Umbilical cord (tissue), 2 donors: ENCODE data around the gene HOXA6. TPM values are rescaled to one million over a fixed set of nuclear protein-coding genes. Genes with fewer than 3 reads are reported as not detected.

ENCODE experiments used
- DNase-seq: peaks from one replicate; pipeline ENCODE4 v3.0.0-alpha.2; 2015; ENCODE audit warnings: low spot score
- total RNA-seq: library from RNA; depleted of rRNA; stranded (reverse); fragments of >200 nt; gene quantifications from one replicate; pipeline ENCODE4 v1.2.3, GENCODE V29; 2014; ENCODE audit warnings: low replicate concordance; ENCODE audit not compliant: insufficient read depth

Gene HOXA6
- total RNA-seq, 1 donor from 2014 or later = not detected

DNA sequence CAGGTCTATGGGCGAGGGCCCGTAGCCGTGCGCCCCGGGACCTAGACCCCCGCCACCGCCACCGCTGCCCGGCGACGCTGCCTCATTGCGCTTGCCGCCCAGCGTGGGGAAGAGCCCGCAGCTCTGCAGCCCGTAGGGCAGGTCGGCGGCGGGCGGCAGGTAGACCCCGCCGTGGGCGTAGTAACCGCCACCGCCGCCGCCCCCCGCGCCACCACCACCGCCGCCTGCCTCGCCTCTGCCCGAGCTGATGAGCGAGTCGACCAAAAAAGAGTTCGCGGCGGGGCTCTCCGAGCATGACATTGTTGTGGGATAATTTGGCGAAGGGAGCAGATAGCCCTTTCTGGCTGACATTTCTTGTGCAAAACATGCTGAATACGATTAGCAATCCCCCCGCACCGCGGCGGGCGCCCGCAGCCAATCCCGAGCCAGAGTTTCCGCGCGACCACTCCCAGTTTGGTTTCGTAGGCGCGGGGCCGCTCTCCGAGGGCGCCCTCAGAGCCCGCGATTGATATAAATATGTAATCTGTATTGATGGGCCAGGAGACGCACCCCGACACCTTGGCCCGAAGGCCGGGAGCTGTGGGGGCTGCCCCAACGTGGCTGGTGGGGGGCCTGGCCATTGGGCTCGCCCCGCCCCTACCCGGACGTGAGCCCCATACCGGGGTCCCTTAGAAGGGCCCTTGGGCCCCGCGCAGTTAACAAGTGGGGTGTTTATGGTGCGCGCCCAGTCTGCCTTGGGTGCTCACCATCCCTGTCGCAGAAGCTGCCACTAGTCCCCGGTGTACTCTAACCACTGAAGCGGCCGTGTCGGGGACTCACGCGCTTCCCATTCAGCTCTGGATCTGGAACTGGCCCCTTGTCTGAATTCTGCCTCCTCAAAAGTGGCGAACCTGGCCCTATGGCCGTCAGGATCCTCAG is 26.6 kb upstream of the HOXA6 start, which contains the start of gene HOXA10:
Gene HOXA10, minus strand, starts transcription at position 365 of the 918 bp plus-strand sequence. Its CDS starts 14 bp downstream, at position 351.
- no peak for DNase-seq

DNA sequence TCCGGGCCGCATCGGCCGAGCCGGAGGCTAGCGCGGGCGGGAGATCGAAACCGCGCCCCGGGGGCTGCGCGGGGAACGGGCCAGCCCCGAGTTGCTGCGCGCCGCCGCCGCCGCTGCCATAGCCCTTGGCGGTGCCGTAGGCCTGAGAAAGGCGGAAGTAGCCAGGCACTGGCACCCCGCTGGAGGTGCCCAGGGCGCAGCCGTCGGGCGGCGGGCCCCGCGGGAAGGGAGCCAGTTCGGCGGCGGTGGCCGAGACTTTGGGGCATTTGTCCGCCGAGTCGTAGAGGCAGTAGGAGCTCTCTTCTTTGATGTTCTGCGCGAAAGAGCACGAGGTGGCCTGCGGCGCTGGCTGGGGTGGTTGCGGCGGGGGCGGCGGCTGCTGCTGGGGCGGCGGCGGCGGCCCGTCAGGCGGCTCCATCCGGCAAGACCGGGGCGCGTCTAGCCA is 26.0 kb upstream of the HOXA6 start:
- no peak for DNase-seq

- DNase-seq = peak; percentile 83
Measured at GRCh38 chr7:27172823-27173510, 25.4 kb upstream of the HOXA6 start.

- DNase-seq = no peak
Measured at GRCh38 chr7:27172315-27172774, 24.8 kb upstream of the HOXA6 start.

DNA sequence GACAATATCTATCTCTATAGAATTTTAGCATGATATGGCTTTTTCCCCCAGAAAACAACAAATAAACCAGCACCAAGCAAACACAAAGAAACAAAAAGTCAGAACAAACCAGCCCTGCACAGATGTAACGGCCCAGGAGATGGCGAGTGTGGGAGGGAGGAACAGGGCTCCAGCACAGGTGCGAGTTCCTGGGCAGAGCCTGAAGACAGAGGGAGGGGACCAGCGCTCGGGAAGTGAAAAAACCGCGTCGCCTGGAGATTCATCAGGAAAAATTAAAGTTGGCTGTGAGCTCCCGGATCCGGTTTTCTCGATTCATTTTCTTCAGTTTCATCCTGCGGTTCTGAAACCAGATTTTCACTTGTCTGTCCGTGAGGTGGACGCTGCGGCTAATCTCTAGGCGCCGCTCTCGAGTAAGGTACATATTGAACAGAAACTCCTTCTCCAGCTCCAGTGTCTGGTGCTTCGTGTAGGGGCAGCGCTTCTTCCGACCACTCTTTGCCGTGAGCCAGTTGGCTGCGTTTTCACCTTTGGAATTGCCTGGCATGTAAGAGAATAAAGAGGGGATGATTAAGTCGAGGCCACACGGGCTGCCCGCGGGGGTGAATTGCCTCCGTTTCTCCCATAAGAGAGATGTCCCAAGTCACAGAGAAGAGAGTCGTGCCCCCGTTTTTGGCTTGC is 24.2 kb upstream of the HOXA6 start:
- DNase-seq = no peak

- no peak for DNase-seq
Measured at GRCh38 chr7:27171325-27171636, 23.7 kb upstream of the HOXA6 start.

DNA sequence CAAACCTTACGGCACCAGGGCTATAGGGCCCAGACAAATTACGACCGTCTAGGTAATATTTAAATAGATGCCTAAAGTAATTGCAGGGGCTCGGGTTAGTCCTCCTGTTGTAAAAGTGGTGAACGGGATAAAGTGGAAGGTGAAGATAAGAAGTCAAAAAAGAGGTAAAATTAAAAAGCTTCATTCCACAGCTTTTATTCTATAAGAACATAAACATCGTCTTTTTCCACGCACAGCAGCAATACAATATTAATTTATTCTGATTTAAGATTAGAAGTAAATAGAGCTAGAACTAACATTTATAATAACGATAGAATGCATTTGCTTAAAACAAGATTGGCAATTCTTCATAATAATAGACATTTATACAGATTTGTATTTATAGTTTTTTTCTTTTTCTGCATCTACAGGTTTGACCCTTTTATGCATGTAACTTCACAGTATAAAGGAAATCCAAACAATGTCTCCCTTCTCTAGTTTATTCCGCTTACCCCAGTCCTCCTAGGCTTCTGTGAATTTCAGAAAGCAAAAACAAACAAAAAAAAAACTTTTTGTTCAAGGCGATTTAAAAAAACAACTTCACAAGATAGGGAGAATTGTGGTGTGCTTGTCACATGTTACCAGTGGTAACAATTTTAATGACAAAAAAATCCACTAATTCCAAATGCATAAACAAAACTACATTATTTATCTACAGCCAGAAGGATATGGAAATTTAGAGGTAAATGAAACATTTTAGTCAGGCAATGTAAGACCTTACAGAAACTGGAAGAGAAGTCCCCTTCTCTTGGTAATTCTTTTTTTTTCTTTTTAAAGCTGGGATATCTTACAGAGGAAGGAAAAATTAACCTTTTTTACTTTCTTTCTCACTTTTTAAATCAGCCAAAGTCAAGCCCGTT is 23.1 kb upstream of the HOXA6 start:
- no peak for DNase-seq

DNA sequence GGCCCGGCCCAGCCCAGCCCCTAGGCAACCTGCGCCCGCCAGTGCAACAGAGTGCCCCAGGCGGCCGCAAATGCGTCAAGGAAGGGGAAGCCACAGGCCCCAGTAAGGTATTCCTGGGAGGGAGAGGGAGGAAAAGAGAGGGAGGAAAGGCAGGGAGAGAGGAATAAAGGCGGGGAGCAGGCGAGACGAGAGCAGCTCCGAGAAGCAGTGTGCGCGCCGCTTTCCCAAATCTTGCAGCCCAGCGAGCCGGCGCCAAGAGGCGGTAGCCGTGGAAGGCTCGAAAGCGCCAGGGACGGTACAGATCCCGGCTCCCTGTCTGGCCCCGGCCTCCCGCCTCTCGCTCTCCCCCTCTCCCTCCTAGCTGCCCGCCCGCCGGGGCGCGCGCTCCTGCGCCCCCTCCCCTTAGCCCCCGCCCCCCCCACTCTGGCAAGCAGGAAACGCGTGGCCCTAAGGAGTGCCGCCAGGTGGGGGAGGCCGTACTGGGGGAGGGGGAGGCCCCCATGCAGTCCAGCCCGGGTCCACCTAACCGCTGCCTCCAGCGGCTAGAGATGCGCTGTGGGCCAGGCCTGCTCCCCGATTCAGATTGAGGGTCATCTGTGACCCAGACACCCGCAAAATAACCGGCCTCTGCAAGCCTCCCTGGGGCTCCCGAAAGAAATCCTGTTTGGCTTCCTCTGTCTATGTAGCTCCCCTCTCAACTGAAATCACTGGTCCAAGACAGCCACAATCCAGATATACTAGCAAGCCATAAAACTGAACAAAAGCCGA is 22.3 kb upstream of the HOXA6 start:
- no peak for DNase-seq

GRCh38 chr7:27168265-27168947 is 20.8 kb upstream of the HOXA6 start:
- DNase-seq = peak; percentile 81

DNA sequence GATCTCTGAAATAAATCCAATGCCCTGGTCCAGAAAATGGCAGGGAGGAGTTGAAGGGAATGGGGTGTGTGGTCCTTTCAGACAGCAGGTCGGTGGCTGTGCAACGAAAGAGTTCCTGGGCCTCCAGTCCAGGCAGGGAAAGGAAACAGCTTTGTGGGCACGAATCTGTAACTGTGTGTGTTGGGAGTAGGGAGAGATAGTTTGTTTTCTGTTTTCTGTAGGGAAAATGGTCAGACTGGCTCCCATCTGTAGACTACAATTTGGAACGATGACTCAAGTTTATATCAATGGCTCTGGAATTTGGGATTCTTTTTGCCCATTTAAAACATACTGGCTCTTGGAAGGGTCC is 20.3 kb upstream of the HOXA6 start:
- no peak for DNase-seq

DNA sequence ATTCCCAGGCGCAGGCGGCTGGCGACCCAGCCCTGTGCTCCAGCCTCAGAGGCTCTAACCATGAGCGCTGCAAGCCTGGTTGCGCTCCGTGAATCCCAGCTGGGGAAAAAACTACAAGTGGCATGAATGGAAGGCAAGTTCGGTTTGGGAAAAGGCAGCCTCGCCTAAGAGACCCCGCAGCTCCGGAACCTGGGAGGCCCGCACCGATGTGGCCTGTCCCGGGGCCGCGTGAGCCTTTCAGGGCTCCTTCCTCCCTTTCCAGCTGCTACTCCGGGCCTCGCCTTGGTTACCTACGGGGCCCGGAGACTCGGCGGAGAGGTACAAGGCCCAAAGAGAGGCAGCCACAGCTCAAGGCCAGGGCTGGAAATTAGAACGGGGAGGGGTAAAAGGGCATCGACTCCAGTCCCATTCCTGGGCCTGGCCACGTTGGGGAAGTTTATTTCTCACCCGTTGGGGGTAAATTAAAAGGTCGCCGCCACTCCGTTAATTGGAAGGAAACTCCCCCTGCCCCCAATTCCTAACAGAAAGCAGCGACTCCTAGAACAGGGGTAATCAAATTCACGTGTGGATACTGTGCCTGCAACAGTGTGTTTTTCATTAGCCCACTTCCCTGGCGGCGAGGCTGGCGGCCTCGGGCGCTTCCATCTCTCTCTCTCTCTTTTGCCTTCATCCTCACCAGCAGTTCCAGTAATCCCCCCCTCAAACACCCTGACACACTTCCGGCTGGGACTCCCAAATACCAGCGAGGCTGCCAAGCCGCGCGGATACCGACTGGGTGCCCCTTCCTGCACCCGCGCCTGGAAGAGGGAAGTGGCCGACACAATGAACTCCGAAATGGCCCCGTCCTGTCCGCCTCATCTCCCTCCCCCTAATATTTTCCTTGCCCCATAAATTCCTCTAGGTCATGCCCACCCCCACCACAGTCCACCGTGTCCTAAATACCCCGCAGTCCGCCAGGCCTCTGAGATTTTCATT is 19.2 kb upstream of the HOXA6 start:
- DNase-seq = peak; percentile 47

DNA sequence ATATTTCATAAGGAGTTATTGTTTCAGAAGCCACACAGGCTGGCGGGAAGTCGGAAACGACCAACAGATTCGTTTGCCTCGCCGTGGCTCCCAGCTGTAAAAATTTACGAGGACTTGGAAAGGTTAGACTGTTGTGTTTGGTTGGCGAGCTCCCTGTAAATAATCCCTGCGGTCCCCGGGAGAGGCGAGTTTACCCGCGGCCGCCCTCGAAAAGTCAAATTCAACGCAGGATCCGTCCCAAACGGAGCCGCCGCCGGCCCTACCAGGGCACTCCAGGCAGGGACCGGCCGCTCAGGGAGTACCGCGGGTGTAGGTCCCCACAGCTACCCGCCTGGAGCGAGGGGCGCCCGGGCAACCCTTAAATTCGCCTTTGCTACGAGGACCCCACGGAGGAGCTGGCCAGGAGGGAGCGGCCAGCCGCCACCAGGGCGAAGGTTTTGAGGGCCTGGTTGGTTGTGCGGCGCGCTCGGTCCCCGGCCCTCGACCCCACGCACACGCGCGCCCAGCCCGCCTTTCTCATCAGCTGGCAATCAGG is 18.5 kb upstream of the HOXA6 start:
- no peak for DNase-seq

GRCh38 chr7:27165089-27165995 is 17.8 kb upstream of the HOXA6 start, which contains the start of gene HOXA9:
Gene HOXA9, minus strand, starts transcription at chr7:27165537. Its CDS starts 80 bp downstream, at chr7:27165457.
- DNase-seq = peak; percentile 93

- DNase-seq = peak; percentile 61
Measured at GRCh38 chr7:27164367-27165088, 17.0 kb upstream of the HOXA6 start.

GRCh38 chr7:27164045-27164366 is 16.4 kb upstream of the HOXA6 start:
- no peak for DNase-seq

DNA sequence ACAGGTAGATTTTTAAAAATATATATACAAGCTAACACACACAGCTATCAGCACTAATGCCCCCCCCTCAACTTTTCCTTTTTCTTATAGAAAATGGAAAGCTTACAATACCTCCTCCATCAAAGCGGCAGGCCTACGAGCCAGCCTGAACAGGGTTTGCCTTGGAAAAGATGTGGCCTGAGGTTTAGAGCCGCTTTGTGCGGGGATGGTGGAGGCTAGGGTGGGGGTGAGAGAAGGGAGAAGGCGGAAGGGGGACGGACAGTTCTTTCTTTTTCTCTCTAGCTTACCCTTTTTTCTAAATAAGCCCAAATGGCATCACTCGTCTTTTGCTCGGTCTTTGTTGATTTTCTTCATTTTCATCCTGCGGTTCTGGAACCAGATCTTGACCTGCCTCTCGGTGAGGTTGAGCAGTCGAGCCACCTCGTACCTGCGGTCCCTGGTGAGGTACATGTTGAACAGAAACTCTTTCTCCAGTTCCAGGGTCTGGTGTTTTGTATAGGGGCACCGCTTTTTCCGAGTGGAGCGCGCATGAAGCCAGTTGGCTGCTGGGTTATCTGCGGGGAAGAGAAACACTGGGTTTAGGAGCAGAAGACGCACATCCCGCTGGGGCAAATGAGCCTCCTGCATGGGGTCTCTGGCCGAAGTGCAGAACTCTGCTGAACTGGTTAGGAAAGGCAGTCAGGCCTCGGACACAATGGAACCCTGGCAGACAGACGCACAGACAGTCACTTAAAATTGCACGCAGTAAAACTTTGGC is 15.9 kb upstream of the HOXA6 start:
- DNase-seq = peak; percentile 45
